ENCODE data around the gene YY1AP1.
A peak's percentile ranks its signal among the peaks of the same experiment; 100 is the strongest.
"Not testable (repeated sequence)": the region's sequence is repeated elsewhere in the genome, so short reads cannot be mapped to it uniquely, and the experiment has no call there.

Gene YY1AP1

GRCh38 chr1:155688324-155689080 is at the start of gene YY1AP1:
YY1AP1 (minus strand) TSS chr1:155688774; CDS start chr1:155680436, 8,338 bp downstream.
- DNase-seq (ENCODE audit: low read depth in 2 of 2), result peak; percentile 78 to 82

- peak; percentile 27 to 37 for DNase-seq (ENCODE audit: low read depth in 2 of 2)
Measured at GRCh38 chr1:155729031-155729898, 40.7 kb upstream of the YY1AP1 start.

GRCh38 chr1:155725142-155725541 is 36.6 kb upstream of the YY1AP1 start:
- no peak for DNase-seq (ENCODE audit: low read depth in 2 of 2)

DNA sequence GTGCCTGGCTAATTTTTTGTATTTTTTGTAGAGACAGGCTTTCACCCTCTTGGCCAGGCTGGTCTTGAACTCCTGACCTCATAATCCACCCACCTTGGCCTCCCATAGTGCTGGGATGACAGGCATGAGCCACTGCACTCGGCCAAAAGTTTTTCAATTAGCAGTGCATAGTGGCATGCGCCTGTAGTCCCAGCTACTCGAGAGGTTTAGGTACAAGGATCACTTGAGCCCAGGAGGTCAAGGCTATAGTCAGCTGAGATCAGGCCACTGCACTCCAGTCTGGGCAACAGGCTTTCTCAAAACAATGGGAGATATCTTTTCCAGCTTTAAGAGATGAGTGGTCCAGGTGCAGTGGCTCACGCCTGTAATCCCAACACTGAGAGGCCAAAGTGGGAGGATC is 31.1 kb upstream of the YY1AP1 start:
- DNase-seq (ENCODE audit: low read depth in 2 of 2), result no peak

- DNase-seq (ENCODE audit: low read depth in 2 of 2), result not testable (repeated sequence)
Measured at GRCh38 chr1:155718524-155719115, 30.0 kb upstream of the YY1AP1 start.

GRCh38 chr1:155717041-155717440 is 28.5 kb upstream of the YY1AP1 start:
- DNase-seq (ENCODE audit: low read depth in 2 of 2), result no peak

DNA sequence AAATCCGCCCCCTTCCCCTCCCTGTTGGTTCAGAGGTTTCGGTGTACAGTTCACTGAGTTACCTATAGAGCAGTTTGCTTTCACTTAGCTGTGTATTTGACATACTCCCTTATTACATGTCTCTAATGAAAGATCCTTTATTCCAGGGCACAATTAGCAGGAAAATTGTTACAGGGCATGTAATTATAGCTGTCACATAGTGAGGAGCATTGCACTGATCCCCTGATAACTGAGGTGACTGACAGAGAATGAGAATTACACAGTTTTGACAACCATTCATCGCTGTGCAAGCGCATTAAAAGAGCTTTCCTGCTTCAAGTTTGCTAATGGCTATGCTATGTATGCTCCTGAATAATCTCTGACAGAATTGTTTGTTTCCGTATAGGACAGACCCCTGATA is 27.2 kb upstream of the YY1AP1 start:
- DNase-seq (ENCODE audit: low read depth in 2 of 2), result no peak

DNA sequence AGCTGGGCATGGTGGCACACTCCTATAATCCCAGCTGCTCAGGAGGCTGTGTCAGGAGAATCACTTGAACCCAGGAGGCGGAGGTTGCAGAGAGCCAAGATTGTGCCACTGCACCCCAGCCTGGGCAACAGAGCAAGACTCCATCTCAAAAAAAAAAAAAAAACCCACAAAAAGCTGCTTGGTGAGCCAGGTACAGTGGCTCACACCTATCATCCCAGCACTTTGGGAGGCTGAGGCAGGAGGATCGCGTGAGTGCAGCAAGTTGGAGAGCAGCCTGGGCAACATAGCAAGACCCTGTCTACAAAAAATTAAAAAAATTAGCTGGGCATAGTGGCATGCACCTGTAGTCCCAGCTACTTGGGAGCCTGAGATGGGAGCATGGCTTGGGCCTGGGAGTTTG is 26.5 kb upstream of the YY1AP1 start:
- not testable (repeated sequence) for DNase-seq (ENCODE audit: low read depth in 2 of 2)

- no peak for DNase-seq (ENCODE audit: low read depth in 2 of 2)
Measured at GRCh38 chr1:155713075-155713474, 24.5 kb upstream of the YY1AP1 start.

- not testable (repeated sequence) for DNase-seq (ENCODE audit: low read depth in 2 of 2)
Measured at GRCh38 chr1:155712636-155713035, 24.1 kb upstream of the YY1AP1 start.

DNA sequence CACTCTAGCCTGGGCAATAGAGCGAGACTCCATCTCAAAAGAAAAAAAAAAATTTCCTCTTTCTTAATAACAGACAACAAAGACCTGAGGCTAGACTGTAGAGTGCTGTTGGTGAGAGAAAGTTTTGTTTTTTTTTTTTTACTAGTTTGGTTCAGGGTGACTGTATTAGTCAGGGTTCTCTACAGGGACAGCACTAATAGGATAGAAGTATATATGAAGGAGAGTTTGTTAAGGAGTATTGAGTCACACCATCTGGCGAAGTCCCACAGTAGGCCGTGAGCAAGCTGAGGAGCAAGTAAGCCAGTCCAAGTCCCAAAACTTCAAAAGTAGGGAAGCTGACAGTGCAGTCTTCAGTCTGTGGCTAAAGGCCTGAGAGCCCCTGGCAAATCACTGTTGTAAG is 22.9 kb upstream of the YY1AP1 start:
- DNase-seq (ENCODE audit: low read depth in 2 of 2), result not testable (repeated sequence)

DNA sequence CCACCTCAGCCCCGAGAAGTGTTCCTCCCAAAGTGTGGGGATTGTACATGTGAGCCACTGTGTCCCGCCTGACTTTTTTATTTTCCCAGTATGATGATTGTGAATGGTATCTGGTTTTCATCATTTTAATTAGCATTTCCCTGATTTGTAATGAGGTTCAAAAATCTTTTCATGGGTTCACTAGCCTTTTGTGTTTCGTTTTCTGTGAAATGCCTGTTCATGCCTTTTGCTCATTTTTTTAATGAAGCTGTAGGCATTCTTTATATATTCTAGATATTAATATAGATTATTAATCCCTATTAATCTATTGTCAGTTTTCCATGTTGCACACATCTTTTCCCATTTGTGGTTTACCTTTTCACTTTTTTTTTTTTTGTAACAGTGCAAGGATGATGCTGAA is 20.8 kb upstream of the YY1AP1 start:
- DNase-seq (ENCODE audit: low read depth in 2 of 2), result no peak

DNA sequence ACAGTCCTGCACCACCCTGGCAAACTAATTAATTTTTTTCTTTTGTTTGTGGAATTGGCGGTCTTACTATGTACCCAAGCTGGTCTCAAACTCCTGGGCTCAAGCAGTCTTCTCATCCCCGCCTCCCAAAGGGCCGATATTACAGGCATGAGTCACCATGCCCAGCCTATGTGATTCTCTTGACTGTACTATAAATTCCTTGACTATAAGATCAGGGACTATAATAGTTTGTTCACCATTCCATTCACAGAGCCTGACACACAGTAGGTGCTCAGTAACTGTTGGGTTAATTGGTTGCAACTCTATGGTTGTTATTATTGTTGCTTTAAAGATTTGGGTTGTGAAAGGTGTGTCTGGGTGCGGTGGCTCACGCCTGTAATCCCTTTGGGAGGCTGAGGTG is 17.6 kb upstream of the YY1AP1 start:
- no peak for DNase-seq (ENCODE audit: low read depth in 2 of 2)

GRCh38 chr1:155704414-155704813 is 15.8 kb upstream of the YY1AP1 start:
- not testable (repeated sequence) for DNase-seq (ENCODE audit: low read depth in 2 of 2)

DNA sequence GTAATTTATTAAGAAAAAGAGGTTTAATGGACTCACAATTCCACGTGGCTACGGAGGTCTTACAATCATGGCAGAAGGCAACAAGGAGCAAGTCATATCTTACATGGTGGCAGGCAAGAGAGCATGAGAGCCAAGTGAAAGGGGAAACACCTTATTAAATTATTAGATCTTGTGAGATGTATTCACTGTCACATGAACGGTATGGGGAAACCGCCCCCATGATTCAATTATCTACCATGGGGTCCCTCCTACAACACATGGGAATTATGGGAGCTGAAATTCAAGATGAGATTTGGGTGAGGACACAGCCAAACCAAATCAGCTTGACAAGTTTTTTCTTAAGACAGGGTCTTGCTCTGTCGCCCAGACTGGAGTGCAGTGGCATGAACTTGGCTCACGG is 14.6 kb upstream of the YY1AP1 start:
- DNase-seq (ENCODE audit: low read depth in 2 of 2), result no peak

DNA sequence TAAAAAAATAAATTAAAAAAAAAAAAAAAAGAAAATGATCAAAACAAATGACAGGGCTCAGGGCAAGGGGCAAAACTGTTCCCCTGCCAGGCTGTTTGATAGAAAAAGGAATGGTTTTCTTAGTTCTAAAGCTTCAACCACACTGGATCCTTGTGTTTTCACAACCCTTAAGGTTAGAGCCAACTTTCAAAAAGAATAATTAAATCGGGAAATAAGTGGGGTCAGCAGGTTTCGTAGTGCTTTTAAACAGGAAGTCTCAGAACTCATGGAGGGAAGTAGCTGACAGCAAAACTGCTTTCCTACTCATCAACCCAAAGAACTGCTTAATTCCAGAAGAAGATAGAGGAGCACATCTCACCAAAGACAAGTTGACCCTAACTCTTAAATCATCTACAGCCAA is 13.1 kb upstream of the YY1AP1 start:
- not testable (repeated sequence) for DNase-seq (ENCODE audit: low read depth in 2 of 2)

GRCh38 chr1:155699062-155699461 is 10.5 kb upstream of the YY1AP1 start:
- not testable (repeated sequence) for DNase-seq (ENCODE audit: low read depth in 2 of 2)

DNA sequence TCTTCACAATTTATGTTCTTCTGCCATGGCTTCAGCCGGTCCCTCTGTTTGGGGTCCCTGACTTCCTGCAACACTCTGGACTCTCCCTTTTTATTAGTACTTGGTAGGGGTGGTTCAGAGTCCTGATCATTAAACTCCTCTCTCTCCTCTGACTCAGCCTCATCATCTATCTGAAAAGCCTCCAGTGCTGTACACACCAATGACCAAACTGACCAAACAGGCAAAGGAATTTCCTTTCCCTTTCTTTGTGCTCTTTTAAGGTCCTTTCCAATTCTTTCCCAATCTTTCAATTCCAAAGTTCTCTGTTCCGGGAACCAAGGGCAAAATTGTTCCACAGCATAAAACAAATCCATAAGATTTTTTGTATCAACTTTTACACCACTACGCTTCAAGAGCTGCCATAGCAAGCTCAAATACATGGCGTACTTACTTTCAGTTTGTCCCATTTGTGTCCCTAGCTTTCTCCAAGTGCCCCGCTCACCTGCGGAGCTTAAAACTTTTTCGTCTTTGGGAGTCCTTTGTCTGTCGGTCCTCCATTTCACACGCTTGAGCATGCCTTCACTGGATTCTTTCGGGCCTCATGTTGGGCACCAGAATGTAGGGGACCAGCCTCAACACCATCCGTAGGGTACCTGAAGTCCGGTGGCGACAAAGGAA is 9.9 kb upstream of the YY1AP1 start:
- no peak for DNase-seq (ENCODE audit: low read depth in 2 of 2)

DNA sequence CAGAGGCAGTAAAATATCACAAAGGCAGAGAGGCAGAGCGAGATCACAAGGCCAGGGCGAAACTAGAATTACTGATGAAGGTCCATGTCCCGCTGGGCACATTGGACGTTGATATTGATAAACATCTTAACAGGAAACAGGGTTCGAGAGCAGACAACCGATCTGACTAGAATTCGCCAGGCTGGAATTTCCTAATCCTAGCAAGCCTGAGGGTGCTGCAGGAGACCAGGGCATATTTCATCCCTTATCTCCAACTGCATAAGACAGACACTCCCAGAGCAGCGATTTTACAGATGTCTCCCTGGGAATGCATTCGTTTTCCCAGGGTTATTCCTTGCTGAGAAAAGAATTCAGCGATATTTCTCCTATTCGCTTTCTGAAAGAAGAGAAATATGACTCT is 9.0 kb upstream of the YY1AP1 start:
- DNase-seq (ENCODE audit: low read depth in 2 of 2), result not testable (repeated sequence)

DNA sequence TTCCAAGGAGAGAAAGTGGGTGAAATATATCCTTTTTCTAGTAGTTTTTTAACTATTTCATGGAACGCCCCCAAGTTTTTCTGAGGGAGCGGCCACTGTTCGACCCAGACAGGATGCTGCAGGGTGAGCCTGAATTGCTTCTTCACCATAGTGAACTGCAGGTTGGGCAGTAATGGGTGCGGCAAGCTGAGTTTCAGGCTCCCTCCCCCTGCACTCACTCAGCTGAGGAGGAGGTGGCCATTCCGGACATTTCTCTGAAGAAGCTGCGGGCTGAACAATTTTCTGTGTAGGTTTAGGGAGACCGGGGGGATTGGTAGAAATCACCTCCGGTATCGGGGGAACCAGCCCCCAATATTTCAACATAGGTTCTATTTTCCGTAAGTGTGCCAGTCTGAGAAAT is 8.5 kb upstream of the YY1AP1 start:
- DNase-seq (ENCODE audit: low read depth in 2 of 2), result no peak

GRCh38 chr1:155696524-155696923 is 8.0 kb upstream of the YY1AP1 start:
- DNase-seq (ENCODE audit: low read depth in 2 of 2), result no peak

- no peak for DNase-seq (ENCODE audit: low read depth in 2 of 2)
Measured at GRCh38 chr1:155695608-155696007, 7.0 kb upstream of the YY1AP1 start.
